GM12872 (cell line): Measurements from ENCODE around the gene PLAU.

Source experiments
- CTCF ChIP-seq: IDR thresholded peaks from 3 replicates; pipeline ENCODE4 v1.5.1; 2011; ENCODE audit warnings: low read depth, mild to moderate bottlenecking, low read length, moderate library complexity; ENCODE audit not compliant: insufficient read depth

Gene PLAU

GRCh38 chr10:73887294-73888039 is 23.5 kb upstream of the PLAU start:
- no peak for TF ChIP-seq CTCF

- TF ChIP-seq CTCF = no peak
Measured at GRCh38 chr10:73888514-73888913, 22.4 kb upstream of the PLAU start.

GRCh38 chr10:73889014-73889413 is 21.9 kb upstream of the PLAU start:
- TF ChIP-seq CTCF = no peak

- TF ChIP-seq CTCF = no peak
Measured at GRCh38 chr10:73890261-73890660, 20.7 kb upstream of the PLAU start.

- no peak for TF ChIP-seq CTCF
Measured at GRCh38 chr10:73891540-73891939, 19.4 kb upstream of the PLAU start.

GRCh38 chr10:73892310-73893030 is 18.5 kb upstream of the PLAU start:
- TF ChIP-seq CTCF = no peak

- no peak for TF ChIP-seq CTCF
Measured at GRCh38 chr10:73893426-73893825, 17.5 kb upstream of the PLAU start.
